ENCODE results near the gene HID1. TPM values are rescaled to one million over a fixed set of nuclear protein-coding genes. Genes with fewer than 3 reads are reported as not detected.
A peak's percentile ranks its signal among the peaks of the same experiment; 100 is the strongest.

Gene HID1
- total and polyA plus RNA-seq, 2 experiments from 2014 or later = 8.7 to 10.9 TPM

GRCh38 chr17:75003070-75003956 lies 30.8 kb upstream of the HID1 start:
- Histone ChIP-seq H3K4me1 (ENCODE audit: insufficient read depth) (no peaks in the 10 kb centered on the region), H3F3A (replicated peaks; ENCODE audit: low read depth) (no peaks in the 10 kb centered on the region), H3K4me3 (no peak overlapping the region), H3K27ac (ENCODE audit: low read depth) (no peak overlapping the region), H2AFZ (no peak overlapping the region), H3K79me2 (replicated peaks; ENCODE audit: insufficient read depth) (no peaks in the 10 kb centered on the region), H3K4me2 (no peak overlapping the region), H3K36me3 (ENCODE audit: insufficient read depth) (peaks cover 3% of the 10 kb centered on the region; the same call in 1 of the 2 replicates), H3K9me2 (ENCODE audit: insufficient read depth) (no peaks in the 10 kb centered on the region), H4K20me1 (replicated peaks; ENCODE audit: insufficient read depth) (no peaks in the 10 kb centered on the region; the same call in 1 of the 2 replicates), H3K27me3 (ENCODE audit: insufficient read depth) (no peaks in the 10 kb centered on the region)
- Mint-ChIP-seq H3K27ac (no peak overlapping the region), H3K4me1 (no peaks in the 10 kb centered on the region; the same call in 2 of the 3 replicates), H3K4me3 (no peak overlapping the region), H3K36me3 (ENCODE audit: low read depth) (peaks cover 16% of the 10 kb centered on the region), H3K27me3 (ENCODE audit: insufficient read depth, low read depth, poor library complexity) (peaks cover 4% of the 10 kb centered on the region), H3K9me3 (no peaks in the 10 kb centered on the region; the same call in 2 of the 3 replicates)
- ATAC-seq (peak; percentile 94), DNase-seq (ENCODE audit: low spot score) (peak; percentile 86)
- TF ChIP-seq POLR2AphosphoS5 (IDR thresholded peaks at IDR 0.05; ENCODE audit: low read depth) (no peak; the same call in 1 of the 2 replicates), JUNB (IDR thresholded peaks at IDR 0.05; ENCODE audit: unreplicated experiment) (no peak), CTCF (conservative IDR thresholded peaks at IDR 0.05; ENCODE audit: low read depth in 2 of 2) (peak; percentile 49 to 78)

GRCh38 chr17:75001915-75002843 lies 29.6 kb upstream of the HID1 start:
- Histone ChIP-seq H2AFZ (no peak overlapping the region), H3F3A (replicated peaks; ENCODE audit: low read depth) (no peaks in the 10 kb centered on the region), H3K79me2 (replicated peaks; ENCODE audit: insufficient read depth) (no peaks in the 10 kb centered on the region), H3K27me3 (ENCODE audit: insufficient read depth) (no peaks in the 10 kb centered on the region), H3K27ac (ENCODE audit: low read depth) (no peak overlapping the region), H3K36me3 (ENCODE audit: insufficient read depth) (peaks cover 3% of the 10 kb centered on the region; the same call in 1 of the 2 replicates), H3K4me3 (no peak overlapping the region), H3K9me2 (ENCODE audit: insufficient read depth) (no peaks in the 10 kb centered on the region), H4K20me1 (replicated peaks; ENCODE audit: insufficient read depth) (no peaks in the 10 kb centered on the region; the same call in 1 of the 2 replicates), H3K4me2 (no peak overlapping the region), H3K4me1 (ENCODE audit: insufficient read depth) (no peaks in the 10 kb centered on the region)
- no peak overlapping the region; the same call in none of the 2 replicates for H3K27ac Mint-ChIP-seq
- H3K36me3 Mint-ChIP-seq (ENCODE audit: low read depth) = peaks cover 16% of the 10 kb centered on the region
- no peaks in the 10 kb centered on the region; the same call in 2 of the 3 replicates for H3K9me3 Mint-ChIP-seq
- ATAC-seq (no peak), DNase-seq (ENCODE audit: low spot score) (no peak)
- peaks cover 4% of the 10 kb centered on the region for H3K27me3 Mint-ChIP-seq (ENCODE audit: insufficient read depth, low read depth, poor library complexity)
- H3K4me3 Mint-ChIP-seq = no peak overlapping the region
- no peaks in the 10 kb centered on the region; the same call in 2 of the 3 replicates for H3K4me1 Mint-ChIP-seq
- TF ChIP-seq CREB1 (CRISPR knock-in tag; IDR thresholded peaks at IDR 0.05; ENCODE audit: low read depth) (no peak), ETS1 (IDR thresholded peaks at IDR 0.05) (no peak), REST (IDR thresholded peaks at IDR 0.05; ENCODE audit: unreplicated experiment) (no peak), EZH2 (IDR thresholded peaks at IDR 0.05; ENCODE audit: low read depth, unreplicated experiment) (no peak), POLR2AphosphoS5 (IDR thresholded peaks at IDR 0.05; ENCODE audit: low read depth) (no peak), CTCF (conservative IDR thresholded peaks at IDR 0.05; ENCODE audit: low read depth in 2 of 2) (no peak)

Measured in GM23338 (cell line).